Measurements from ENCODE around the gene ZNG1F.
"Not testable (repeated sequence)": the region's sequence is repeated elsewhere in the genome, so short reads cannot be mapped to it uniquely, and the experiment has no call there.

ZNG1F gene

DNA sequence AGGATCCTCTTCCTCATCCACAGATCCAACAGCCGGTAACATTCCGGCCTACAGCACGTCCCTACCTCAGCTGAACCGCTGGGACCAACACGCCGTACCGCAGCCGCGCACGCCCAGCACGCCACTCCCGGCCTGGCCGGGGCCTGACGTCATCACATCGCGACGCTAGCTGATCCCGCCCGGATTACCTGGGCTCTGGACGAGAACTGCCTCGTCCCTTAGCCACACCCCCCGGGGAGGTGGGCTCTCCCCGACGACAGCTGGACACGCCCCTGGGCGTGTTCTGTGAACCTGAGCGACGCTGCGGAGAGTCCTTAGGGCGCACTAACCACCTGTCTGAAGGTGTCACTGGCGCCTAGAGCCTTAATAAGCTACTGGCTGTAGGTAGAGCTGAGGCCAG lies at the start of gene ZNG1F:
TSS of gene ZNG1F (minus strand) at position 101 of the 400 bp plus-strand sequence. CDS start at position 42, 59 bp downstream.
- DNase-seq (ENCODE audit: low read depth in 1 of 2, low spot score in 1 of 2): not testable (repeated sequence)

DNA sequence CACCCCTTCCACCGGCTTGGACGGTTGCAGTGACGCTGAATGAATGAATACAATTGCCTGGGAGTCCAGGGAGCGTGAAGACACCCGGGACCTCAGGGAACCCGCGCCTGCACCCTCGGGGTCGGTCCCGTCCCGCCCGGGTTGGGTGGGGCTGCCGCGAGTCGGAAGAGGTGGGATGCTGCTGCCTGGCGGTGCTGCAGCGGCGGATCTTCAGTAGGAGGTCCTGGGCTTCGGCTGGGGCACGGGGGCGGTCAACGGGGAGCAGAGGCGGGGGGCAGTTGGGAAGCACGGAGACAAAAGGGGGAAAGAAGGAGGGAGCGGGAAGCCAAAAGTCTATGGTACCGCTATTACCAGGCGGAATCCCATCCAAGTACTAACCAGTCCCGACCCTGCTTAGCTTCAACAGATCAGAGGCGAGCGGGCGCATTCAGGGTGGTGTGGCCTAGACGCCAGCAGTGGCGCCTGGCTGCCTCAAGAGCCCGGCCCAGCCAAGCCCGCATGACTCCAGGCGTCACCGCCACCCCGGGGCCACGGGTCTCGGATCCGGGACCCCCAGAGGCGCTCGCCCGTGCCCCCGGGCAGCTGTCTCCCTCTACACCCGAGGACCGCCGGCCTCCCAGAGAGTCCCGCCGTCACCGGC lies 48.1 kb upstream of the ZNG1F start:
- not testable (repeated sequence) for DNase-seq (ENCODE audit: low read depth in 1 of 2, low spot score in 1 of 2)

DNA sequence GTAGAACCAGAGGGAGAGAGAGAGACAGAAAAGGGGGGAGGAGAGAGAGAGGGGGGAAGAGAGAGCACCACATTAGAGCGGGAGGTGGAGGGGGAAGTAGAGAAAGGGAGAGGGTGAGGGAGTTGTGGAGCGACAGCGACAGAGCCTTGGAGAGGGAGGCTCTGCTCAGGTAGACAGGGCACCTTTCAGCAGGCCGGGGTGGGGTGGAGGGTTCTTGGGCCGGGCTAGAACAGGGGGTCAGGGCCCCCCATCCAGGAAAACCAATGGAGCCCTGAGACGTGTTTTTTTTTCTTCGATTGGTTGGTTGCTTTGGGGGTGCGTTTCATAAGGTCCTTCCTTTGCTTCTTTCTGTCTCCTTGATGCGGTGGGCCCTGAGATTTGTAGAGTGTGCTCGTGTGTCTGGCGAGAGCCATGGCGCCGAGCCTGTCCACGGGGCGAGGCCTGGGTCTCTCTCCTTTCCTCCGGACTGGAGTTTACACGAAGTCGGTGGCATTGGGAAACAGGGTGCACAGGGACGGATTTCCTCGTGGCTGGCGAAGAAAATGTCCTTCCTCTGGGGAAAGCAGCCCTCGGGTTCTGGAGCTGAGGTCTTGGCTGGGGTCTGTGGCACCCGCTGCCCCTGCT lies 47.5 kb upstream of the ZNG1F start:
- not testable (repeated sequence) for DNase-seq (ENCODE audit: low read depth in 1 of 2, low spot score in 1 of 2)

DNA sequence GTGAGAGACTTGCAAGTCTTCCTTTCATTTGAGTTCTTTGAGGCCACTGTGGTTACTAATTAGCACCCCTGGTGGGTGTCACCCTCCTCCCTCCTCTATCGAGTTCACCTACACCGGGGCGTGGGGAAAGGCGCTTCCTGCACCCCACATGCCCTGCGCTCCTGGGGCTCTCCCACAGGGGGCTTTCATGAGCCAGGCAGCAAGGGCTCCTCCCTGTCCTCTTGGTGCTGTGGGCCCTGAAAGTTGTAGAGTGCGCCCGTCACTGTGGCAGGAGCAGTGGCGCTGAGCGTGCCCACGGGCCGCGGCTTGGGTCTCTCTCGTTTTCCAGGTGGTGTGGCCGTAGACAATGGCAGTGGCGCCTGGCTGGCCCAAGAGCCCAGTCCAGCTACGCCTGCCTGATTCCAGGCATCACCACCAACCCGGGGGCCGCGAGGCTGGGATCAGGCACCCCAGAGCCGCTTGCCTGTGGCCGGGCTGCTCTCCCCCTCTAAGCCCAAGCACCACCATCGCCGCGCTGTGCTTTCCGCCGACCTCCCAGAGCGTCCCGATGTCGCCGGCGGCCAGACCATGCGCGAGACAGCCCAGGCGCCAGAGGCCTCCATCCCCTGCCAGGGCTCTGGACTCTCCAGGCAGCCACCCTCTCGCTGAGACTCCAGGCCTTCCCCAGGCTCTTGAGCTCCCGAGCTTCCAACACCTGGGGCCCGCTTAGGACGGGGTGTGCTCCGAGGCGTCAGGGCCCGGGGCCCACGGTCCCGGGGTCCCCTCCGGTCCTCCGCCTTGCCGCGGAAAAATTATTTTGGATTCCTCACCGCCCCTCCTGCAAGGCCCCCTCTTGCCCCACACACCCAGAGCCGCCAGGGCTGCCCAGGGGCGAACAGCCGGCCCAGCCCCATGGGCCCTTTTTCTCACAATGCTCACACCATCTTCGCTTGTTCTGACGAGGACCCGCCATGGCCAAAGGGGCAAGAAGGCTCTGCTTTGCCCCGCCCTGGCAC lies 46.0 kb upstream of the ZNG1F start:
- not testable (repeated sequence) for DNase-seq (ENCODE audit: low read depth in 1 of 2, low spot score in 1 of 2)

DNA sequence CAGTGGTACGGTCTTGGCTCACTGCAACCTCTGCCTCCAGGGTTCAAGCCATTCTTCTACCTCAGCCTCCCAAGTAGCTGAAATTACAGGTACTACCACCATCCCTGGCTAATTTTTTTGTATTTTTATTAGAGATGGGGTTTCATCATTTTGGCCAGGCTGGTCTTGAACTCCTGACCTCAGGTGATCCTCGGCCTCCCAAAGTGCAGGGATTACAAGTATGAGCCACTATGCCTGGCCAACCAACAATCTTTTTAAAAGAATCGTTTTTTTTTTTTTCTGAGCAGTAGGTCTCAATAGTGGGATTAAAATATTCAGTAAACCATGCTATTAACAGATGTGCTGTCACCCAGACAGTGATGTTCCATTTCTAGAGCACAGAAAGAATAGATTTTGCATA lies 45.1 kb upstream of the ZNG1F start:
- not testable (repeated sequence) for DNase-seq (ENCODE audit: low read depth in 1 of 2, low spot score in 1 of 2)

DNA sequence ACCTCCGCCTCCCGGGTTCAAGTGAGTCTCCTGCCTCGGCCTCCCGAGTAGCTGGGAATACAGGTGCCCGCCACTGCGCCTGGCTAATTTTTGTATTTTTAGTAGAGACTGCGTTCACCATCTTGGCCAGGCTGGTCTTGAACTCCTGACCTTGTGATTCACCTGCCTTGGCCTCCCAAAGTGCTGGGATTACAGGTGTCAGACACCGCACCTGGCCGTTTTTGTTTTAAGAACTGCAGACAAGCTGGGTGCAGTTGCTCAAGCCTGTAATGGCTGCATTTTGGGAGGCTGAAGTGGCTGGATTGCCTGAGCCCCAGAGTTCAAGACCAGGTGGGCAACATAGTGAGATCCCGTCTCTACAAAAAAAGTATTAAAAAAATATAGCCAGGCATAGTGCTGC lies 43.2 kb upstream of the ZNG1F start:
- not testable (repeated sequence) for DNase-seq (ENCODE audit: low read depth in 1 of 2, low spot score in 1 of 2)

DNA sequence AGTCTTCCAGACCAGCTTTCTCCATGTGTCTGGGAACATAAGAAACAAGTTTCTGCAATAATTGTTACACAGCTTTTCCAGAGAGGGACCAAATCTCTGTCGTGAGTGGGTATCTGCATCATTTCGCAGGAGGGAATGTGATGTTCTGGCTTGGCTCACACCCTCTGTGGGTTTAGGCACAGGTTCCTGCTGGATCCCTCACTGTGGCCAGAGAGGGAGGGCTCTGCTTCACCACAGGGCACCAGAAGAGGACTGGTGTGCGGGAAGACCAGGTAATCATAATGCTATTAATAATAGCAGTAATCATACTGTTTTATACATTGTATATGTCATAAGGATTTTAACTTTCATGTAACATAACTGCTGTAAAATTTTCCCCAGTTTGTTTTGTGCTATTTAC lies 41.3 kb upstream of the ZNG1F start:
- DNase-seq (ENCODE audit: low read depth in 1 of 2, low spot score in 1 of 2): not testable (repeated sequence)

DNA sequence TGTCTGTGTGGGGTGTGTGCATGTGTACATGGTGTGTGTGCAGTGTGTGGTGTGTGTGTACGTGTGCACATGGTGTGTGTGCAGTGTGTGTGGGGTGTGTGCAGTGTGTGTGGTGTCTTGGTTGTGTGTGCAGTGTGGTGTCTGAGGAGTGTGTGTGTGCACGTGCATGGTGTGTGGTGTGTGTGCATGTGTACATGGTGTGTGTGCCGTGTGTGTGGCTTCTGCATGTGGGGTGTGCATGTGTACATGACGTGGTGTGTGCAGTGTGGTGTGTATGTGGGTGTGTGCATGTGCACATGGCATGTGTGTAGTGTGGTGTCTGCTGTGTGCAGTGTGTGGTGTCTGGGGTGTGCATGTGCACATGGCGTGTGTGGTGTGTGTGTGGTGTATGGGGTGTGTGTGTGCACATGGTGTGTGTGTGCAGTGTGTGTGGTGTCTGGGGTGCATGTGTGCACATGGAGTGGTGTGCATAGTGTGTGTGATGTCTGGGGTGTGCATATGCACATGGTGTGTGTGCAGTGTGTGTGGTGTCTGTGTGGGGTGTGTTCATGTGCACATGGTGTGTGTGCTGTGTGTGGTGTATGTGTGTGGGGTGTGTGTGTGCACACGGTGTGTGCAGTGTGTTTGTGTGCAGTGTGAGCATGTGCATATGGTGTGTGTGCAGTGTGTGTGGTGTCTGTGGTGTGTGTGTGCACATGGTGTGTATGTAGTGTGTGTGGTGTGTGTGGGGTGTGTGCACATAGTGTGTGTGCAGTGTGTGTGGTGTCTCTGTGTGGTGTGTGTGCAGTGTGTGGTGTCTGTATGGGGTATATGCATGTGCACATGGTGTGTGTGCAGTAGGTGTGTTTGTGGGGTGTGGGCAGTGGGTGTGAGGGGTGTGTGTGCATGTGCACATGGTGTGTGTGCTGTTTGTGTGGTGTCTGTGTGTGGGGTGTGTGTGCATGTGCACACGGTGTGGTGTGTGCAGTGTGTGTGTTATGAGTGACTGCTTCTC lies 40.6 kb upstream of the ZNG1F start:
- DNase-seq (ENCODE audit: low read depth in 1 of 2, low spot score in 1 of 2): no peak

DNA sequence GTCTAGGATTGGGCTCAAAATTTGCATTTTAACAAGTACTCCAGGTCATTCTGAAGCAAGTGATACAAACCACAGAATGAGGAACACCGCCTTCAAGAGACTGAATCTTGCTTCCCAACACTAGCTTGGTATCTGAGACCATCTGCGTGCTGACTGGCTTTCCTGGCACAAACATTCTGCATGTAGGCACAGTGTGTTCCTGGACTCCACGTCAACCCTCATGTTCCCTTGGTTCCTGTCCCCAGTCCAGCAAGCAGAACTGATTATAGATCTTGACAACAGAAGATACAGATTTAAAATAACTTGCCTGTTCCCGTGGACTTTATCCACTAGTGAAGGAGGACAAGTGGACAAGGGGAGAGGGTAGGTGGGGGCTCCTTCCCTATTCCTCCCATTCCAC lies 30.7 kb upstream of the ZNG1F start:
- not testable (repeated sequence) for DNase-seq (ENCODE audit: low read depth in 1 of 2, low spot score in 1 of 2)

DNA sequence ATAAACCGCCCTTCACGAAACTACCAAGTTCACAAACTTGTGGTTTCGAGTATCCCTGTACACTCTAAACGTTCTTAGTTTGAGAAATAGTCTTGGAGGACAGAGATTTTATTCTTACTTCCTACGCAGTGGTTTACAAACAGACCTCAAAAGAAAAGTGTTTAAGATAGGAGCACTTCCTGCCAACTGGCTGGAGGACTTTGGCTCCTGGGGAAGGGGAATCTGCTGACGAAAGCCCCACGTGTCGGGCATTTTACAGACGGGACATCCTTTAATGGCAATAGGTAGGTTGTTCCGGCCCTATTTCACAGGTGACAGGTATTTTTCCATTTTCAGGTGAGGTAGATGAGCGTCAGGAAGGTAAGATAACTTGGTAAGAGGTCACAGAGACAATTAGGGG lies 678 bp downstream of the ZNG1F start:
- not testable (repeated sequence) for DNase-seq (ENCODE audit: low read depth in 1 of 2, low spot score in 1 of 2)

DNA sequence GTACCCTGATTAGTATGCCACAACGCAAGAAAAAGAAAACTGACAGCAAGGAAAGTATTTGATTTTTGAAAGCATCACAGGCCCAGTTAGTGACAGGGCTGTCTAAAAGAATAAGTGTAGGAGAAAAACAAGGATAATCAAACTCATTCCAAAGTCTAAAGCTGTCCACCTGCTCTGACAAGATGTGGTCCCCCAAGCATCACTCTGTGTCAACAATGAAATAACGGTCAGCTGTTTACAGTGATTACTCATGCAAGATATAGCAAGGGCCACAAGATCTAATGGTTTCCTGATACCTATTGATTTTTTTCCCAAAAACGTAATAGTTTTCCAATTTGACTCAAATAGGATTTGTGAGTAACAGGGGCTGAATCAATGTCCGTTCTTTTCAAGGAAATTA lies 14.1 kb downstream of the ZNG1F start:
- DNase-seq (ENCODE audit: low read depth in 1 of 2, low spot score in 1 of 2): not testable (repeated sequence)

DNA sequence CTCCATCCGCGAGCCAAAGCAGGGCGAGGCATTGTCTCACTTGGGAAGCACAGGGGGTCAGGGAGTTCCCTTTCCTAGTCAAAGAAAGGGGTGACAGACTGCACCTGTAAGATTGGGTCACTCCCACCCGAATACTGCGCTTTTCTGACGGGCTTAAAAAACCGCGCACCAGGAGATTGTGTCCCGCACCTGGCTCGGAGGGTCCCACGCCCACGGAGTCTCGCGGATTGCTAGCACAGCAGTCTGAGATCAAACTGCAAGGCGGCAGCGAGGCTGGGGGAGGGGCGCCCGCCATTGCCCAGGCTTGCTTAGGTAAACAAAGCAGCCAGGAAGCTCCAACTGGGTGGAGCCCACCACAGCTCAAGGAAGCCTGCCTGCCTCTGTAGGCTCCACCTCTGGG lies 39.0 kb downstream of the ZNG1F start:
- DNase-seq (ENCODE audit: low read depth in 1 of 2, low spot score in 1 of 2): not testable (repeated sequence)

DNA sequence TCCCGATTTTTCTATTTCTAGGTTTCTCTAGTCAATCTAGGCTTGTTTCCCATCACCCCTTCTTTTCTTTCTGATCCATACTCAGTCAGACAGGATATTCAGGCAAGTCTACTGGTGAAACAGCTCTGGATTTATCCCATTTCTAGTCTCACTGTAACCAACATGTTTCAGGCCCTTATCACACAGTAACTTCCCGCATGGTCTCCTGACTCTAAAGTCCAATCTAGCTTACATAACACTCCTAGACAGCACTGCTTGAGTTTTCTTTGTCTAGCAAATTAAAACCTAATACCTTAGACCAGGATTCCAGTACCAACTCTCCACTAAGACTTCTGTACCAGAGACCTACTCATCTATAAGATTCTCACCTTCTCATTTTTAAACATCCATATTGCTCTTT lies 47.2 kb downstream of the ZNG1F start:
- not testable (repeated sequence) for DNase-seq (ENCODE audit: low read depth in 1 of 2, low spot score in 1 of 2)

DNA sequence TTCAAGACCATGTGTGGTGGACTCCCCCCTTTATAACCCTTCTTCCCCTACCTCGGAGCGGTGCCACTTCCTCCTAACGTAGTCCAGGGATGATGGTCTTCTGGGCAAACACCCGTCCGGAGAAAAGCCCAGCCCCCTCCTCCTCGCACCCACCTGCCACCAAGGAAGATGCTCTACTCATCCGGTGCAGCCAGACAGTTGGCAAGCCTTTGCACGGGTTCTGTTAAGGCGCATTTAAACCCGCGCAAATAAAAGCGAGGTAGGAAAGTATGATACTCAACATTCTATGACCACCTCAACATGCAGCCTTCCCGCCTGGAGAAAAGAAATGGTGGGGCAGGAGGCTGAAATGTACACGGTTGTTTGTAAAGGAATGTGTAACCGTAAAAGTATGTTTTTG lies 60.5 kb downstream of the ZNG1F start, which contains the start of gene FOXD4L6:
TSS of gene FOXD4L6 (minus strand) at position 101 of the 400 bp plus-strand sequence. CDS start 298 bp downstream, outside the sequence.
- DNase-seq (ENCODE audit: low read depth in 1 of 2, low spot score in 1 of 2): not testable (repeated sequence)

DNA sequence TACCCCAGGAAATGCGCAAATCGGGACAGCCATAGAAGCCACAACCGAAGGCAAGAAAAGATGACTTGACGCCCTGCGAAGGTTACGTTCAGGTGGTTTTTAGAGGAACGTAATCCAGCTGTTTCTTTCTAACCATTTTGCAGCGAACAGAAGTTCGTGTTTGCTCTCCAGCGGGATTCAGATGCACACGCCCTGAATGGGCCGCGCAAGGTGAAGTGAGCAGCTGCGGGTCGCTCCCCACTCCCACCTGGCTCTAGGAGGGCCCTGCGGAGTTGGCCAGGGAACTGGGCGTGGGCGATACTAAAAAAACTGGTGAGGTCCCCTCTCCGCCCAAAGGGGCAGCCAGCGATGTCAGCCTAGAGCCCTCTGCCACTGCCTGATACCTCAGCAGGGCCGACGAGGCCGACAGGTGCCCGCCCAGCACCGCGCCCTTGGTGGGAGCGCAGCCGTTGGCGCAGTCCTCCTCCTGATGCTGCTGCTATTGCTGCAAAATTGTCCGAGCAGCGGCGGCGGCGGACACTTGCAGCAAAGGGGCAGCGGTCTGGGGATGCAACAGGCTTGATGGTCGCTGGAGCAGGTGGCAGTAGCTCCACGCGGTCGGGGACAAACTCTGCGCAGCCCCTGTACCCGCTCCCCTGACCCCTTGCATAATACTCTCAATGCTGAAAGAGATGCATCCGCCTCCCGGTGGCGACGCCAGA lies 62.2 kb downstream of the ZNG1F start:
- DNase-seq (ENCODE audit: low read depth in 1 of 2, low spot score in 1 of 2): not testable (repeated sequence)

DNA sequence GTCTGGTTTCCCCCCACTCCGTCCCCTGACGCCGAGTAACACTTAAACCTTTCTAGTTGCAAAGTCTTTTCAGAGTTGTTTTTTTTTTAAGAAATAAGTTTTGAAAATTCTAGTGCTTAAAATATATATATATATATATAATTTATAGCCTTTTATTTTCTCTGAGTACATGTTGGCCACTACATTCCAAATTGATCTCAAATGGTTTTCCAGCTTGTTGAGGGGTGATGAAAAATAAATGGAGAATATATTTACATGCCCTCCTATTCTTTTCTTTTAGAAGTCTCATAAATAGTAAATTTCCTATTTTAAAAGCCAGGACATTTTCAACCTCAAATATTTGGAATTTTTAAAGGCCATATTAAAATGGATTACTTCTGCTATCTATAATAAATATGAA lies 63.2 kb downstream of the ZNG1F start:
- not testable (repeated sequence) for DNase-seq (ENCODE audit: low read depth in 1 of 2, low spot score in 1 of 2)

DNA sequence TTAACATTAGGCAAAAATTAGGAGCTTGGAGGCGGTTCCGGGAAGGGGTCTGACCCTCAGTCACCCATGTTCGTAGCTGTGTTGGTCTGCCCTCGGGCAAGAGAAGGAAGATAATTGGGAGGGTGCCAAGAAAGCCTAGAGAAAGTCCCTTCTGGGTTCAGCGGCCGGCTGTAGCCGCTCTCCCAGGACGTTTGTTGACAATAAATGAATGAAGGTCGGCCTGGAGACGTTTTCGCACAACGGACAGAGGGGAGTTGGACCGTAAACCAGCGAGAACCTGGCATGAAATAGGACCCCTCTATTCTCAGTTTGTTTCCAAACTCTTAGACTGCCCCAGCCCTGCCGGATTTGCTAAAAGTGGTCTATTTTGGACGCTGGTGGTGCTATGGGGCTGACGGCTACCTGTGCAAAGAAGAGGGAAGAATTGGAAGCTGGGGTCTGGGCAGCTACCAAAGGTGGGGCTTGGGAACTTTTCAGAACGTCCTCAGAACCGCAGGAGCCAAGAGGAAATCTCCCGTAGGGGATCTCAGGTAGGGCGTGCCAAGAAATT lies 63.9 kb downstream of the ZNG1F start:
- not testable (repeated sequence) for DNase-seq (ENCODE audit: low read depth in 1 of 2, low spot score in 1 of 2)

DNA sequence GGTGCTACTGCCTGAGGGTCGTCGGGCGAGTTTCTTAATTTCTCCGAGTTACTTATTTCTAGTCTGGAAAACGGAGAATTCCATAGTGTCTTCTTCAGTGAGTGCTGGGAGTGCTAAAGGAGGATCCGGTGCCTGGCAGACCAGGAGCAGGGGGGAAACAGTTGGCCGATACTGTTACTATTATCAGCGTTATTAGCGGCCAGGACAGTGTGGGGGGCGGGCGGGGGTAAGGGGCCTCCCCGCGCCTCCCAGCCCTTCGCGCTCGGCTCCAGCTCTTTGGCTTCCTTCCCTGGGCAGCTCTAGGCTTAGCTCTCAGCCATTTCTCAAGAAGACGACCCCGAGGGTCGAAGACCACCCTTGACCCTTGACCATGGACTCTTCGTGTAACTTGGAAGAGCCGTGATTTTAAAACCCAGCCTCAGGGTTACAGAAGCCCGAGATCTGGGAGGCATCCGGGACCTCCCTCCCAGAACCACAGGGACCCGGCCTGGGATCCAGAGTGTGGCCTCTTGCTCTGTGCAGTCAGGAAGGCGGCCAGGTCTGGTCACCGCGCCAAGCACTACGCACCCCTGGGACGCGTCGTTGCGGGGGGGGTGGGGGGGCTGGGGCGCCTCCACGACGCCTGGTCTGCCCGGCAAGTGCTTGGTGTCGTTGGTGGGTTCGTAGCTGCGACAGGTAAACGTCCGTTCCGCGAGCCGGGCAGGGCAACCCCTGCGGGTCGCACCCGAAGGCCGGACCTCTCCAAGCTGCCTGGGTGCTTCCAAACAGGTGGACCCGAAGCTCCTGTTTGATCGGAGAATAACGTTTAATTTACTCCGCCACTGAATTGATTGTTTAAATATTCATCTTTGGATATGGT lies 64.6 kb downstream of the ZNG1F start:
- DNase-seq (ENCODE audit: low read depth in 1 of 2, low spot score in 1 of 2): not testable (repeated sequence)
